ENCODE results near the gene ARHGEF6. TPM values are rescaled to one million over a fixed set of nuclear protein-coding genes. Genes with fewer than 3 reads are reported as not detected.

Gene ARHGEF6
- total and polyA plus RNA-seq, 2 experiments from 2014 or later = 4.3 to 7.7 TPM

DNA sequence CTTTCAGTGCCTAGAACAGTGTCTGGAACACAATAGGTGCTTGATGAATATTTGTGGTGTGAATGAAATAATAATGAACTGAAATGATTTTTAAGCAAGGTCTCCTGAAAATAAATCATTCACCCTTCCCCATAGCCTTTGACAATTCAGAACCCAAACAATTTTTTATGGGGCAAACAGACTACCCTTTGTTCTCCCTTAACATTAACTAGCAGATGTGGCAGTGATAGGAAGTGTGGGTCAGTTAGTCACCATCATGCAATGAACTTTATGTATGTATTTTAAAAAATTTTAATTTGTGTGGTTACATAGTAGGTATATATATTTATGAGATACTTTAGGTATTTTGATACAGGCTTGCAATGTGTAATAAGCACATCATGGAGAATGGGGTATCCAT, 160.0 kb downstream of the ARHGEF6 start:
- no peak for DNase-seq
- H3K9me2 ChIP-seq (ENCODE audit: insufficient read depth) = no peaks in the 10 kb centered on the region
- H2AFZ ChIP-seq = no peak overlapping the region
- no peaks in the 10 kb centered on the region for H3K9me3 ChIP-seq (ENCODE audit: low read depth)
- no peaks in the 10 kb centered on the region for H3K4me1 ChIP-seq (ENCODE audit: insufficient read depth)
- H3K36me3 ChIP-seq (ENCODE audit: low read depth) = no peaks in the 10 kb centered on the region
- H3F3A ChIP-seq (ENCODE audit: insufficient read depth) = no peaks in the 10 kb centered on the region
- in situ Hi-C loops (cut with MboI) = no loop called here
- TF ChIP-seq EZH2phosphoT487 (IDR thresholded peaks at IDR 0.05; ENCODE audit: insufficient read depth, low read depth) = no peak
- TF ChIP-seq EZH2 (IDR thresholded peaks at IDR 0.05; ENCODE audit: insufficient read depth, poor library complexity, severe bottlenecking) = no peak
- no peak overlapping the region for H3K4me2 ChIP-seq (ENCODE audit: unreplicated experiment)
- H3K9ac ChIP-seq = no peak overlapping the region
- no peaks in the 10 kb centered on the region for H4K20me1 ChIP-seq (ENCODE audit: insufficient read depth)
- H3K27ac ChIP-seq = no peak overlapping the region
- no peak overlapping the region for H3K4me3 ChIP-seq
- no peaks in the 10 kb centered on the region for H3K27me3 ChIP-seq (replicated peaks; ENCODE audit: insufficient read depth)
- no peaks in the 10 kb centered on the region for H3K79me2 ChIP-seq (ENCODE audit: insufficient read depth)

DNA sequence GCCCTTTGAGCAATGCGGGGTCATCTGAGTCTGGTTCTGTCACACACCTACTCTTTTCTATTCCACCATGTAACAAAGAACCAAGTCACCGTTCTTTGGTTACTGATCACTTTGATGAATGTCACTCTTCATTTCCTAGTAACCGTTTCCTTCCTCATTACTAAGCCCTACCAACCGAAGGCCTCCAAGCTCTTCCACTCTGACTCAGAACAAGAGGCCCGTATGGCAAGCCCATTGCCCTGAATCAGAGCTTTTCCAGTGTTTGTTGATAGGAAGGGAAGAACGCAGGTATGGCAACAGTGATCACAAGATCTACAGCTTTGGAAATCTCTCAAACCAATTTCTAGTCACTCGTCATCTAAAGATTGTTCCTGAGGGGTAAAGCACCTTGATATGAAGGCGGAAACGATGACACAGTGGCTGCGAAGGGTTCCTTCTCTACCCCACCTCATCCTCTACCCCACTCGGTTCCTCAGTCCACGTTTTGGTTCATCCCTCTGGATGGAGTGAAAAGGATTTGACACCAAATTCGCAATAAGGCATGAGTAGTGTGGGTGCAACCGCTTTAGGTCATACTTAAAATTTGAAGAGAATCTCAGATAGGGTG, 160.7 kb downstream of the ARHGEF6 start:
- H3K79me2 ChIP-seq (ENCODE audit: insufficient read depth) = no peaks in the 10 kb centered on the region

DNA sequence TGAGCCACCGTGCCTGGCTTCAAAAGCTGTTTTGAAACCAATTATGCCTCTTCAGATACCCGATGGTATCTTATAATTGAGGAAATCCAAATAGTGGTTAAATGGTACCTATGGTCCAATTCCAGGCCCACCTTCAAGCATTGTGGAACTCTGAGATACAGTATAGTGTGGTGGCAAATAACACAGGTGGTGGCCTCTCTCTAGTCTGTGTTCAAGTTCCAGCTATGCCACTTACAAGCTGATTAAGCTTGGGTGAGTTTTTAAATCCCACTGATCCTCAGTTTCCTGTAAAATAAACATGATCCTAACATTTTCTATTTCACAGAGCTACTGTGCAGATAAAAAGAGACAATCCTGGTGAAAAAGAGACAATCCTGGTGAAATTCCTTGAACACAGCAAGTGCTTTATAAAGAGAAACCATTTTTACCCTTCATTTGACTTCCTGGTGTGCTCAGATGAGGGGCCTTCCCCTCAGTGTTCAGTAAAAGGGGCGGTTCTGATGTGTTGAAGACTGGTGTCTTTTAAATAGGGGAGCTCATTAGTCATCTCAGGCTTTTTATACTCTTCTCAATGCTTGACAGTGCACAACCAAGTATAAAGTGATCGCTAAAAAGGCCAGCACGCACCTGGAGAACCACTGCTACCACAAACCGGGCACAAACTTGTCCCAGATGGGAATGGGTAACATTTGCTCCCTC, 163.6 kb downstream of the ARHGEF6 start:
- no peaks in the 10 kb centered on the region for H4K20me1 ChIP-seq (ENCODE audit: insufficient read depth)
- H2AFZ ChIP-seq = no peak overlapping the region
- H3K4me2 ChIP-seq (ENCODE audit: unreplicated experiment) = no peak overlapping the region
- H3K27ac ChIP-seq = no peak overlapping the region
- H3F3A ChIP-seq (ENCODE audit: insufficient read depth) = no peaks in the 10 kb centered on the region
- H3K4me1 ChIP-seq (ENCODE audit: insufficient read depth) = no peaks in the 10 kb centered on the region
- no peaks in the 10 kb centered on the region for H3K9me3 ChIP-seq (ENCODE audit: low read depth)
- H3K9me2 ChIP-seq (ENCODE audit: insufficient read depth) = no peaks in the 10 kb centered on the region
- TF ChIP-seq EZH2 (IDR thresholded peaks at IDR 0.05; ENCODE audit: insufficient read depth, poor library complexity, severe bottlenecking) (no peak), EZH2phosphoT487 (IDR thresholded peaks at IDR 0.05; ENCODE audit: insufficient read depth, low read depth) (no peak)
- no peak for DNase-seq
- H3K4me3 ChIP-seq = no peak overlapping the region
- no peaks in the 10 kb centered on the region for H3K27me3 ChIP-seq (replicated peaks; ENCODE audit: insufficient read depth)
- H3K9ac ChIP-seq = no peak overlapping the region
- 71% methylated on average over 6 of the region's 6 CpGs for WGBS, 2 experiments (ENCODE audit: low coverage in 1 of 2, low lambda C conversion rate in 2 of 2, missing lambda C conversion rate in 2 of 2)
- in situ Hi-C loops (cut with MboI) = no loop called here
- no peaks in the 10 kb centered on the region for H3K36me3 ChIP-seq (ENCODE audit: low read depth)
- H3K79me2 ChIP-seq (ENCODE audit: insufficient read depth) = no peaks in the 10 kb centered on the region

More for the DNA sequence above, 160.7 kb downstream of the ARHGEF6 start:
- Histone ChIP-seq H3K9me2 (ENCODE audit: insufficient read depth) (no peaks in the 10 kb centered on the region), H3K9ac (no peak overlapping the region), H3K27ac (no peak overlapping the region), H3K9me3 (ENCODE audit: low read depth) (no peaks in the 10 kb centered on the region), H3K27me3 (replicated peaks; ENCODE audit: insufficient read depth) (no peaks in the 10 kb centered on the region), H4K20me1 (ENCODE audit: insufficient read depth) (no peaks in the 10 kb centered on the region), H3K4me2 (ENCODE audit: unreplicated experiment) (no peak overlapping the region), H3K4me3 (no peak overlapping the region), H2AFZ (no peak overlapping the region), H3K4me1 (ENCODE audit: insufficient read depth) (no peaks in the 10 kb centered on the region), H3K36me3 (ENCODE audit: low read depth) (no peaks in the 10 kb centered on the region), H3F3A (ENCODE audit: insufficient read depth) (no peaks in the 10 kb centered on the region)
- in situ Hi-C loops (cut with MboI) = no loop called here
- 76 to 80% methylated on average over 12 to 14 of the region's 14 CpGs for WGBS, 2 experiments (ENCODE audit: low coverage in 1 of 2, low lambda C conversion rate in 2 of 2, missing lambda C conversion rate in 2 of 2)
- no peak for TF ChIP-seq EZH2phosphoT487 (IDR thresholded peaks at IDR 0.05; ENCODE audit: insufficient read depth, low read depth)
- TF ChIP-seq EZH2 (IDR thresholded peaks at IDR 0.05; ENCODE audit: insufficient read depth, poor library complexity, severe bottlenecking) = no peak
- no peak for DNase-seq

Small RNA genes lying within 50 kb of the gene (small RNA-seq; reads per million reads assigned to genes)
- gene RF00019 (ENCODE audit: low read depth, low replicate concordance) (not detected), gene RNU6-972P (ENCODE audit: low read depth, low replicate concordance) (not detected)

Other genes with a start within 250 kb of the ARHGEF6 start
- not detected in 2 replicates for gene VGLL1, start 248.7 kb downstream of the ARHGEF6 start, total RNA-seq (2014; rRNA removed; shearing (Covaris generic))
- gene VGLL1, start 248.7 kb downstream of the ARHGEF6 start, polyA plus RNA-seq (2016; fragmentation: Nextera tagmentation; extraction: Ambion mirVana) = not detected in 2 replicates
- gene CD40LG, start 132.8 kb downstream of the ARHGEF6 start, total RNA-seq (2014; rRNA removed; shearing (Covaris generic)) = not detected in 2 replicates
- not detected in 2 replicates for gene CD40LG, start 132.8 kb downstream of the ARHGEF6 start, polyA plus RNA-seq (2016; fragmentation: Nextera tagmentation; extraction: Ambion mirVana)
- 217 and 254 TPM in 2 replicates for gene RBMX, start 99.8 kb upstream of the ARHGEF6 start, total RNA-seq (2014; rRNA removed; shearing (Covaris generic))
- 78.2 and 82.5 TPM in 2 replicates for gene RBMX, start 99.8 kb upstream of the ARHGEF6 start, polyA plus RNA-seq (2016; fragmentation: Nextera tagmentation; extraction: Ambion mirVana)